Measurements from ENCODE around the gene CCDC194. TPM values are rescaled to one million over a fixed set of nuclear protein-coding genes. Genes with fewer than 3 reads are reported as not detected.
A peak's percentile ranks its signal among the peaks of the same experiment; 100 is the strongest.

The CCDC194 gene
- total and polyA plus RNA-seq, 2 of the 8 experiments (the other 6 are each of a cell fraction or from before 2014, with no cell fraction given): 0.33 TPM; not detected in 1

DNA sequence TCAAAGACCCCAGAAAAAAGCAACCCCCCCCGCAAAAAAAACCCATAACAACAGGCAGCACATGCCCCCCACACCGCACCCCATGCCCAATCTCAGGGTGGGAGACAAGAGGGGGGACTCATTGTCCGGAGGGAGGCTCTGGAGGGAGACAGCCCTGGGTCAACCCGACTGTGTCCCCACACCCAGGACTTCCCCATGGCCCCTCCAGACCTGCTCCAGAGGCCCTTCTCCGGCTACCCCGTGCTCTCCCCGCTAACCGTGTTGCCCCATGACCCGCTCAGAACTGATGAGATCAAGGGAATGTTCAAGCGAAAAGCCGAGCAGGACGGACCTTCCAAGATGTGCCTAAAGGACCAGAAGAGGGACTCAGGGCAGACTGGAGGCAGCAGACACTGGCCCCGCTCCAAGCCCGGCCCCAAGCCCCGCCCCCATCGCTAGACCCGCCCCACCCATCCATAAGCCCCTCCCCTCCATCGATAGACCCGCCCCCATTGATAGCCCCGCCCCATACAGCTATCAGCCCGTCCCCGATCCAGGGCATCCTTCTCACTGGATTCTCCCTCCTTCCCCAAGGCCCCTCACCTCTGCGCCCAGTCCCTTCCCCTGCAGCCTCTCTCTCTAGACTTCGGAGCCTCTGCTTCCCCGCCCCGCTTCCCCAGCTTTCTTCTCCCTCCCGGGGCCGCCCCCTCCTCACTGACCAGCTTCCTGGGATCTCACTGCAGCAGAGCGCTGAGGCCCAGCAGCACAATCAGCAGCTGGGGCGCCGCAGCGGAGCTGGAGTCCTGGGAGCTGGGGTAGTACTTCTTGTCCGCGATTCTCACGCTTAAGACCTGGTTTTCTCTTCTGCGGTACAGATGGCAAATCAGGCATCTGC is 9.2 kb upstream of the CCDC194 start:
- Histone ChIP-seq H3K79me2 (ENCODE audit: control insufficient read depth in 1 of 2, insufficient read depth in 2 of 2, low read length in 2 of 2) (peaks cover 0 to 4% of the 10 kb centered on the region in 2 experiments; a peak in 1 of 4 replicates), H3K9ac (replicated peaks in 1 of 4; ENCODE audit: extremely low read depth in 1 of 4, low read depth in 3 of 4, low read length in 3 of 4) (peak overlapping the region in 3 of 4 experiments; percentile 38 to 60 (median 51); a peak in 3 of 7 replicates), H3K27ac (ENCODE audit: low read depth, low read length) (no peak overlapping the region)
- TF ChIP-seq CEBPB (IDR thresholded peaks at IDR 0.05; ENCODE audit: low read depth, low read length): no peak
- TF ChIP-seq SRF (IDR thresholded peaks at IDR 0.05; ENCODE audit: low read depth, low read length): no peak
- peak; percentile 69 for TF ChIP-seq TAF1 (IDR thresholded peaks at IDR 0.05; ENCODE audit: low read depth, low read length)
- no peak for TF ChIP-seq POU5F1 (IDR thresholded peaks at IDR 0.05; ENCODE audit: low read depth, low read length)
- TF ChIP-seq RNF2 (IDR thresholded peaks at IDR 0.05; ENCODE audit: borderline replicate concordance, low read depth, low read length, missing control alignments, poor library complexity, severe bottlenecking): no peak
- TF ChIP-seq RBBP5 (IDR thresholded peaks at IDR 0.05; ENCODE audit: borderline replicate concordance, low read depth, low read length): 0 out of 2 replicates have a peak, but pooled peaks have one; percentile 25
- no peak for TF ChIP-seq GABPA (IDR thresholded peaks at IDR 0.05; ENCODE audit: borderline replicate concordance, insufficient read depth, low read length)
- no peak for TF ChIP-seq TEAD4 (IDR thresholded peaks at IDR 0.05; ENCODE audit: low read depth, low read length)
- TF ChIP-seq CREB1 (IDR thresholded peaks at IDR 0.05): no peak
- no peak; the same call in 1 of the 2 replicates for TF ChIP-seq POLR2AphosphoS5 (IDR thresholded peaks at IDR 0.05; ENCODE audit: low read depth, low read length)
- peak; percentile 17 to 27; a peak in 2 of 3 replicates for TF ChIP-seq POLR2A (IDR thresholded peaks at IDR 0.05; ENCODE audit: control extremely low read depth in 1 of 2, low read depth in 2 of 2, low read length in 2 of 2)

More for the DNA sequence above, 9.2 kb upstream of the CCDC194 start:
- no peak overlapping the region; the same call in 1 of the 2 replicates for H3K18ac ChIP-seq (ENCODE audit: extremely low read depth, low read length)
- H4K20me1 ChIP-seq (replicated peaks in 1 of 2; ENCODE audit: control insufficient read depth in 1 of 2, insufficient read depth in 2 of 2, low read length in 2 of 2): no peaks in the 10 kb centered on the region
- CTCF ChIA-PET (ENCODE audit: partially characterized antibody): interaction anchor here (0.6 to 1.8 kb wide), 7 partner anchors 9 to 233 kb away, joined by 3 to 6 read pairs (median 3); no protein-coding TSS in a partner anchor
- peak overlapping the region; percentile 84; the same call in 1 of the 2 replicates for H2BK12ac ChIP-seq (ENCODE audit: low read depth, low read length)
- no peak overlapping the region for H2AK5ac ChIP-seq (ENCODE audit: low read depth, low read length)
- no peaks in the 10 kb centered on the region; the same call in 1 of the 2 replicates for H3K79me1 ChIP-seq (ENCODE audit: low read depth, low read length)
- H3K9me3 ChIP-seq (ENCODE audit: insufficient read depth in 2 of 2, low read depth in 1 of 2, low read length in 1 of 2): no peaks in the 10 kb centered on the region
- peaks cover 0 to 20% (median 1%) of the 10 kb centered on the region in 4 experiments; a peak in 3 of 8 replicates for H3K36me3 ChIP-seq (ENCODE audit: control insufficient read depth in 2 of 4, insufficient read depth in 4 of 4, low read length in 3 of 4)
- POLR2A ChIA-PET (ENCODE audit: partially characterized antibody): interaction anchor here (0.6 to 4.9 kb wide), 10 partner anchors 10 to 120 kb away, joined by 3 to 44 read pairs (median 3); partner anchors contain the start of gene MVB12A
- no peak overlapping the region for H2BK20ac ChIP-seq (ENCODE audit: low read length)
- H3K14ac ChIP-seq (ENCODE audit: insufficient read length): no peak overlapping the region
- peak overlapping the region; percentile 18 for H4K5ac ChIP-seq (ENCODE audit: insufficient read length, low read depth, low read length)
- H3K4me1 ChIP-seq (replicated peaks in 1 of 4; ENCODE audit: control insufficient read depth in 3 of 4, insufficient read depth in 4 of 4, low read length in 3 of 4): peaks cover 4 to 23% (median 13%) of the 10 kb centered on the region in 4 experiments
- DNase-seq (ENCODE audit: low read depth in 1 of 2, low spot score in 2 of 2) (peak in 1 of 2 experiments; percentile 88), FAIRE-seq (no peak)
- WGBS, 2 experiments (ENCODE audit: extremely low coverage in 1 of 2, insufficient coverage in 1 of 2, insufficient read length in 1 of 2, insufficient replicate concordance in 2 of 2, low coverage in 1 of 2, low lambda C conversion rate in 2 of 2, missing lambda C conversion rate in 1 of 2): 34% methylated on average over 9 of the region's 36 CpGs; no CpG with 5 or more reads in 1 of the 2 experiments
- peak overlapping the region; percentile 60 for H2BK5ac ChIP-seq (ENCODE audit: low read depth, low read length)
- H2AFZ ChIP-seq (ENCODE audit: low read length): no peak overlapping the region
- no peaks in the 10 kb centered on the region; a peak in 1 of 7 replicates for H3K27me3 ChIP-seq (replicated peaks in 1 of 4; ENCODE audit: control insufficient read depth in 3 of 4, extremely low read depth in 1 of 4, insufficient read depth in 3 of 4, low read length in 3 of 4)
- H2BK15ac ChIP-seq (ENCODE audit: low read length): no peak overlapping the region
- H3K4me2 ChIP-seq (ENCODE audit: insufficient read depth in 1 of 2, low read depth in 2 of 2, low read length in 2 of 2): peak overlapping the region; percentile 77 to 79
- H4K8ac ChIP-seq (ENCODE audit: extremely low read depth, insufficient read depth, low read length): no peak overlapping the region; the same call in 1 of the 2 replicates
- peak overlapping the region; percentile 44 to 75 (median 57) for H3K4me3 ChIP-seq (ENCODE audit: extremely low read depth in 1 of 4, insufficient read depth in 2 of 4, low read depth in 3 of 4, low read length in 4 of 4)
- H2BK120ac ChIP-seq (replicated peaks; ENCODE audit: low read depth, low read length): no peak overlapping the region
- no peak overlapping the region for H3K56ac ChIP-seq (replicated peaks; ENCODE audit: insufficient read length, low read depth, low read length)
- H3K23me2 ChIP-seq (ENCODE audit: low read depth, low read length): peaks cover 10% of the 10 kb centered on the region; the same call in 1 of the 2 replicates
- no peak overlapping the region for H3K4ac ChIP-seq (replicated peaks; ENCODE audit: insufficient read length, low read depth, low read length)
- H4K91ac ChIP-seq (replicated peaks; ENCODE audit: insufficient read length, low read length): peak overlapping the region; percentile 74
- no peak overlapping the region for H3K23ac ChIP-seq (ENCODE audit: insufficient read length)
